Measurements from ENCODE around the gene TCF7L1. TPM values are rescaled to one million over a fixed set of nuclear protein-coding genes. Genes with fewer than 3 reads are reported as not detected.
A peak's percentile ranks its signal among the peaks of the same experiment; 100 is the strongest.

The TCF7L1 gene
- total RNA-seq, 1 donor from 2014 or later: 0.41 TPM

DNA sequence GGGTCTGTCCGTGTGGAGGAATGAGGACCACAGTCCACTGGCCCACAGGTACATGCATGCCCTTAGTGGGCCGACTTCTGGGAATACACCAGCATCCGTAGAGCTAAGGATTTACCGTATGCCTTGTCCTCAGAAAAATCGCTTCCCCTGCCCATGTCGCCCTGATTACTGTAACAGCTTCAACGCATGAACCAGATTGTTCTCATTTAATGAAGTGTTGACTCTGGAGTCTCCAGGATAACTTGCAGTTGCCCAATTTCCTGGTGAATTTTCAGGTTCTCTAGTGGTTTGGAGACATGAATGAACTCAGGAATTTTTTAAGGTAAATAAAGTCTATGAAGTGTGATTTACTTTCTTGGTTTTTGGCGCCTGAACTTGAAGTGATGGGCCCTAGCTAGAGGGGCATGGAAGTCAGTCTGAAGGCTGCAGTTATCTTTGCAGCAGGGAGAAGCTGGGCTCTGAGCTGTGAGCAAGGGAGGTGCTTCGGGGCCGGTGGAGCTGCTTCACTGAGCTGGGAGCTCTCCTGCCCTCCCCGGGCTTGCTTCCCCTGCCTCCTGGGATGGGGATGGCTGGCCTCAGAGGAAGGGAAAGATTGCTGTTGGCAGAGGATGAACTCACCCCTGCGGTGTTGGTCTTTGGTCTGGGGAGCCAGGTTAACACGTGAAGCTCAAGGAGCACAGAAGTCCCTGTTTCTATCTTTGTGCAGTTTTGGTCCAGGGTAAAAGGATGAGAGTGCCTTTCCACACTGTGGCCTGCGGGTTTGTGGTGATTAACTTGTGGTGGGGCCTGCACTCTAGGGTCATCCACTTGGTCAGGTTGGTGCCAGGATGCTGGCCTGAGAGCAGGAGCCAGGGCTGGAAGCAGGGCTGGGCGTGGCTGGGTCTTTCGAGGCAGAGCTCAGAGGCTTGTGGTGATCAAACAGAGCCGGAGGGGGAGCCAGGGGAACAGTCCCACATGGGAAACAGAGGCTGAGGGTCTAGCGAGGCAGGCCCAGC lies 28.1 kb downstream of the TCF7L1 start:
- DNase-seq (ENCODE audit: low spot score in 2 of 2) (no peak), FAIRE-seq (no peak)

DNA sequence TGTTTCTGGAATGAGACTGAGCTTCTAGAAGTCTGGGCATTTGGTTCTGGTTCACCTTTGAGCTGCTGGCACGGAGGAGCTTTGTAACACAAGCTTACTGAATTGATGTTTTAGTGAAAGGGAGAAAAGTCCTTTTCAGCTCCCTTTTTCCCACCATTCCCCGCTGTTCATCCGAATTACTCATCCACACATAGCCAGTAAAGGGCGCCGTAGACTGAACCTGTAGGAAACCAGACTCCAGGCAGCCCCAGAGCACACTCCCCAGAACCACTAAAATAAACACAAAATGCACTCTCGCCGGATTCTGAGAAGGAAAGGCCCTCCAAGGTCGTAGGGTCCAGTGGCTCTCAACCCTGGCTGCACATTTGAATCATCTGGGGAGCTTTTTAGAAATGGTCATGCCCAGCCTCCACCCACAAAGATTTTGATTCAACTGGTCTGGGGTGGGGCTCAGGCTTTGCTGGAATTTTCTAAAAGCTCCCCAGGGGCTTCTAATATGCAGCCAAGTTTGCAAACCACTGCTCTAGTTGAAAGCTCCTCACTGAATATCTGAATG lies 29.6 kb downstream of the TCF7L1 start:
- peak in 1 of 2 donors; percentile 26 for DNase-seq (ENCODE audit: low spot score in 2 of 2)
- FAIRE-seq: no peak

DNA sequence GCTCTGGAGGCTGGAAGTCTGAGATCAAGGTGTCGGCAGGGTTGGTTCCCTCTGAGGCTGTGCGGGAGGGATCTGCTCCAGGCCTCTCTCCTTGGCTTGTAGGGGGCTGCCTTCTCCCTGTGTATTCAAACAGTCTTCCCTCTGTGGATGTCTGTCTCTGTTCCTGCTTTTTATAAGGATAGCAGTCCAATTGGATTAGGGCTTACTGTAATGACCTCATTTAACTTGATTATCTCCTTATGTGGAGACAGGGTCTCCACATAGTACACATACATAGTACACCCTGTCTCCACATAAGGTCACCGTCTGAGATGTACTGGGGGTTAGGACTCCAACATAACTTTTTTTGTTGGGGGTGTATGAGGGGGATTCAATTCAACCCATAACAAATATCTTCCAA lies 30.5 kb downstream of the TCF7L1 start:
- DNase-seq (ENCODE audit: low spot score in 2 of 2): no peak

DNA sequence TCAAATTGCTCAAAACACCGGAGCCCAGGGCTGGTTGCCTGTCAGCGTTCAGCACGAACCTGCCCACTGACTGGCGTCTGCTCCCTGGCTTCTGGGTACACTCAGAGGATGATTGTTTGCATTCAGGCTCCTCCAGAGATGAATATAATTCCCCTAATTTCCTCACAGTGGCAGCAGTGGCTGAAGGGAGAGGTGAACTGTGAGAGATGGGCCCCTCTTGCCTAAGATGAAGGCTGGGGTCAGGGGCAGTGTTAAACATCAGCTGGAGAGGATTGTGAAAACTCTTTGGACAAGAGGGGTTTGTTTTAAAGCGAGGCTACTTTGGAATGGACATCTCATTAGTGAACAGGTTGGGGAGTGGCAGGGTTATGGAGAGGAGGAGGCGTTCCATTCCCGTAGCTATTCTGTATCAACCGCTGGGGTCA lies 31.0 kb downstream of the TCF7L1 start:
- DNase-seq (ENCODE audit: low spot score in 2 of 2) (no peak), FAIRE-seq (no peak)

More for the DNA sequence above, 30.5 kb downstream of the TCF7L1 start:
- FAIRE-seq: no peak

DNA sequence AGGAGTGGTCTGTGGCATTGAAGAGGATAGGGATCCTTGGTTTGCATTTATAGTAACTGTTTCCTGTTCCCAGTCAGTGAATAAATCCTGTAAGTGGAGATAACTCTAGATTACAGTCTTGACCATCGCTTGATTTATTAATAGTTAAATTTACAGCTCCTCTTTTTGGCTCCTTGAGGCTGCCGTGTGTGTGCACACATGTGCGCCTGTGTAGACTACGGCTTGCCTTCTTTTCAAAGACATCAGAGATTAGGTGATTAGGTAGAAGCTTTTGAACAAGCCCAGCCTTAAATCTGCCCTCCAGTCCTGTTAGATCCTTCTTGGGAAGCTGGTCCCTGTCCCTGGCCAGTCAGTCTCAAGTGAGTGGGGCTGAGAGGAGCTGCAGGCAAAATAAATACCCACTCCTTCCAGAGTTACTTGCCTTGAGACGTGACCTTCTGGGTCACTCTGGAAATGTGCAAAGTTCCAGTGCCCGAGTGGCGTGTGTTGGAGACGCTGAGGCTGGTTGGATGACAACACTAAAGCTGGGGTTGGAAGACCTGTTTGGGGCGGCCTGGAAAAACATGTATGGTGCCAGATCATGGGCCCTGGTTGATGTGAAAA lies 32.0 kb downstream of the TCF7L1 start:
- no peak for FAIRE-seq
- DNase-seq (ENCODE audit: low spot score in 2 of 2): no peak

DNA sequence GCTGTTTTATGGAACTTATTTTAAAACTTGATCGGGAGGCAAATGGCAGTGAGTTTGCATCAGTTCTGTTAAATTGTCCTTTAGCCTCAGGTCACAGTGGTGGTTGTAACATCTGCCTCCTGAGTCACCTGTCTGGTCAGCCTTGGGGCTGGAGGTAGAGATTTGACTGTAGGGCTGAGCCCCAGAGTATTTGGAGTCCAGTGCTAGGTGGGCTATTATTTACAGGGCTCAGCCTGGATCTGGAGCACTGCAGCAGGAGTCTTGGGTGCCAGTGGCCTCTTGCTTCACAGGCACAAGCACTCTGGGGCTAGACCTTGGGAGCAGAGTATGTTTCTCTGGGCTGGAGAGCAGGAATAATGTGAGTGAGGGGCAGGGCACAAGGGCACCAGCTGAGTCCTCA lies 32.8 kb downstream of the TCF7L1 start:
- FAIRE-seq (no peak), DNase-seq (ENCODE audit: low spot score in 2 of 2) (no peak)

DNA sequence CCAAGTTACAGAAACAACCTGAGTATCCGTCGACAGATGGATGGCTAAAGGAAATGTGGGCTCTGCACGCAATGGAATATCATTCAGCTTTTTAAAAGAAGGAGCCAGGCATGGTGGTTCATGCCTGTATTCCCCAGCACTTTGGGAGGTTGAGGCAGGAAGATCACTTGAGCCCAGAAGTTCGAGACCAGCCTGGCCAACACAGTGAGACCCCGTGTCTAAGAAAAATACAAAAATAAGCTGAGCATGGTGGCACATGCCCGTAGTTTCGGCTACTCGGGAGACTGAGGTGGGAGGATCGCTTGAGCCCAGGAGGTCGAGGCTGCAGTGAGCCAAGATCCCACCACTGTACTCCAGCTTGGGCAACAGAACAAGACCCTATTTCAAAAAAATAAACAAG lies 34.3 kb downstream of the TCF7L1 start:
- no peak for FAIRE-seq
- DNase-seq (ENCODE audit: low spot score in 2 of 2): no peak

DNA sequence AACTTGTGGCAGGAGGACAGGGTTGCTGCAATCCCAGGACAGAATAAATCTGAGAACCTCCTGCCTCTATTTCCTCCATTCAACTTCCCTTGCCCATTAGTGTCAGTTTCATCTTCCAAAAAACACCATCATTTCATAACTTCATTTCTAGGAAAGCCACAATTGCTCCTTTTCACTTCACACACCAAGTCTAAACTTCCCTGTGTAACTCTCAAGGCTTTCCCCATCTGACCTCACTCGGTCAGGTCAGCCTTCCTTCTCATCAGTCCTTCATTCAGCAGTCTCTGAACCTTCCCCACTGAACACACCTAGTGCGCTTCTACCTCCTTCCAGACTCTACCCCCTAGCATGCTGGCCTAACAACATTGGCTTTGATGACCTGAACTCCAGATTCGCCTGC lies 35.8 kb downstream of the TCF7L1 start:
- no peak for FAIRE-seq

DNA sequence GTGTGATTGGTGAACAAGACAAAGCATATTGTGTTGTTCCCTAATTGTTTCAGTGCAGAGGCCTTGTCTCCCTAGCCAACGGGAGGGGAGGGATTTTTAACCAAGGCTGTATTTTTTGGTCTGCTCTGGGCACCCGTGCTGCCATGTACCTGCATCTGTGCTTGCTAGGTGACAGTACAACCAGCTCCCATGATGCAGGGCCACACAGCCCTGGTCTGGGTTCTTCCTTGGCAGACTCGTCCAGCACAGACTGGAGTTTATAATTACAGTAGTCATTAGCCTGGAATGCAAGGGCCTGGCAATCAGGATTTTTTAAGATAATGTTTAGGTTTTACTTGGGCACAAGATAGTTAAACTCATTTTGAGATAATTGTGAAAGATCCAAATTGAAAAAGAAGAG lies 36.4 kb downstream of the TCF7L1 start:
- no peak for DNase-seq (ENCODE audit: low spot score in 2 of 2)
- FAIRE-seq: no peak

More for the DNA sequence above, 35.8 kb downstream of the TCF7L1 start:
- DNase-seq (ENCODE audit: low spot score in 2 of 2): no peak

DNA sequence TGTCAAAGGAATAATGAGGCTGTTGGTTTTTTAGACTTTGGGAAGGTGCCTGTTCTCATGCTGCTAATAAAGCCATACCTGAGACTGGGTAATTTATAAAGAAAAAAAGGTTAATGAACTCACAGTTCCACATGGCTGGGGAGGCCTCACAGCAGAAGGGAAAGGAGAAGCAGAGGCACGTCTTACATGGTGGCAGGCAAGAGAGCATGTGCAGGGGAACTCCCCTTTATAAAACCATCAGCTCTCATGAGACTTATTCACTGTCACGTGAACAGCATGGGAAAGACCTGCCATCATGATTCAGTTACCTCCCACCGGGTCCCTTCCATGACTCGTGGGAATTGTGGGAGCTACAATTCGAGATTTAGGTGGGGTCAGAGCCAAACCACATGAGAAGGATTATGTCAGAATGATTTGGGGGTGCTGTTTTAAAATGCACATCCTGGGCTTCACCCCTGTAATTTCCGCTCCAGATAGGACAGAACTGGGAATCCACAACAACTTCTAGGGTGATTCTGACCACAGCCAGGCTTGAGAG lies 37.8 kb downstream of the TCF7L1 start:
- no peak for FAIRE-seq

DNA sequence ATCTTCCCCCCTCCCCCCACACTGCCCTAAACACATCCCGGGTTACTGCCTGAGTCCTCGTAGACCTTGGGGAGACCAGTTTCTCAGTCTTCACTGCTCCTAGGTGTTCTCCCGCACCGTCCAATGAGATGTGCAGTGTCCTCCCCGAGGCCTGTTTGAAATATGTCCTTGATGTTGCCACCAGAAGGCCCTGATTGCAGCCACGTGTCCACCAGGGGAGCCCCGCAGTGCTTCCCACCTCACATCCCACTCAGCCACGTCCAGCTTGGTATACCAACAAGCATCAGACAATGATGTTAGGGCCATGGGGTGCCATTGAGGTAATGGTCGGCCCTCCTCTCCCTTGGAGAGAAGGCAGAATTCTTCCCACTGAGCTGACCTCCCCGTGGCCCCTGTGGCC lies 38.7 kb downstream of the TCF7L1 start:
- DNase-seq (ENCODE audit: low spot score in 2 of 2) (no peak), FAIRE-seq (no peak)

More for the DNA sequence above, 37.8 kb downstream of the TCF7L1 start:
- DNase-seq (ENCODE audit: low spot score in 2 of 2): no peak

DNA sequence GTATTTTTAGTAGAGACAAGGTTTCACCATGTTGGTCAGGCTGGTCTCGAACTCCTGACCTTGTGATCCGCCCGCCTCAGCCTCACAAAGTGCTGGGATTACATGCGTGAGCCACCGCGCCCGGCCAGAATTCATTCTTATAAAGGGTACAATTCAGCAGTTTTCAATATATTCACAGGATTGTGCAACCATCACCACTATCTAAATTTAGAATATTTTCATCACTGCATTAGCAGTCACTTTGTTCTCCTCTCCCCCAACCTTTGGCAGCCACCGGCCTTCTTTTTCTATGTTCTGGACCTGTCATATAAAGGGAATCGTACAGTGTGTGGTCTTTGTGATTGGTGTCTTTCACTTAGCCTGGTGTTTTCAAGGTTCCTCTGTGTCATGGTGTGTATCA lies 40.7 kb downstream of the TCF7L1 start:
- no peak for FAIRE-seq
- DNase-seq (ENCODE audit: low spot score in 2 of 2): no peak

DNA sequence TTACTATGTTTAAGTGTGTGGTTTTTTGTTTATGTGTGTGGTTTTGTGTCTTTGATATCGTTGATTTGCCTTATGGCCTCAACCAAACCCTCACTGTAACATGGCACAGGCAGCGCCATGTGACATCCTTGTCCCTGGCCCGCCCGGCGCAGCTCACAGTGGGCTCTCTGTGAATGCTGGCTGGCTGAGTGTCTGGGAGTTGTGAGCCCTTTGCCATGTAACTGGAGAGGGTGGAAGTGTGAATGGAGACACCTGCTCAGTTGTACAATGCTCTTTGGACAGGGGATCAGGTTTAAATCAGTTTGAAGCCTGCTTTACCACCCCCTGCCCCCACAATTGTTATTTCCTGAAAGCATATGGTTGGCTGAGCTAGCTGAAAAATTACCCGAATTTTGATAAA lies 41.8 kb downstream of the TCF7L1 start:
- FAIRE-seq: no peak
- no peak for DNase-seq (ENCODE audit: low spot score in 2 of 2)

DNA sequence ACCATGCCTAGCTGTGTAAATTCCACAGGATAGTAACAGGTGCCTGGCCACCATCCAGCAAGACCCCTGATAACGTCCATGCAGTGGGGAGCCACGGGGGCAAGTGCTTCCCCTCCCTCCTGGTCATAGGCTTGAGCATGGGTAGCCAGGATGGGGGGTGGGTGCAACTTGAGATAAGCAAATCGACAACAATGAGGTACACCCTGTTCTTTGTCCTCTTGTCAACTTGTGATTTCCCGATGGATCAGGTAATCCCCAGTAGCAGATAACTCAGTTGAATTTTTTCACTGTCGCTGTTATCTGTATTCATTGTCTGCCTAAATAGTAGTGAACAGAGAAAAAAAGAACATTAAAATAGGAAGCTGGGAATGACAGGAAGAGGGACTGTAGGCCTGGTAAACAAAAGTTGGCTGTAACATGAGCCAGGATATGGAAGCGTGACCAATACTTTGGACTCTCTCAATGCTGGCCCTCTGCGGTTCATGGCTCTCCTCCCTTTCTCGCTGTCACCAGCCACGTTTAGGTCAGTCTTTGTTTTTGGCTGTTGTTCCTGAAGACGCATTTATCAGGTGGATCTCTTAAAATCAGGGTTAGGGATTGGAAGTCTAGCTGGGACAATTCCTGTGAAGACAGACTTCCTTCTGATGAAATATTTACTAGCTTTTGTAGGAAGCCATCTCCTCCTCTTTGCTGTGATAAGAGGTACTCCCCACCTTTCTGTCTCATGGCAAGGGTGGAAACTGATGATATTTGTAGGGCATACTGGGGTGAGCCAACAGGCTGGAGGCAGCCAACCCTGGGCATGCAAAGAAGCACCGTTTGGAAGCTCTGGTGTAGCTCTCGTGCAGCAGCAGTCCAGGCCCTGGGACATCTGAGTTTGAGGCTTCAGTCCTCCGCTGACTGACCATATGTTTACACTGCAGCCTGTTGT lies 42.4 kb downstream of the TCF7L1 start:
- FAIRE-seq (no peak), DNase-seq (ENCODE audit: low spot score in 2 of 2) (no peak)

DNA sequence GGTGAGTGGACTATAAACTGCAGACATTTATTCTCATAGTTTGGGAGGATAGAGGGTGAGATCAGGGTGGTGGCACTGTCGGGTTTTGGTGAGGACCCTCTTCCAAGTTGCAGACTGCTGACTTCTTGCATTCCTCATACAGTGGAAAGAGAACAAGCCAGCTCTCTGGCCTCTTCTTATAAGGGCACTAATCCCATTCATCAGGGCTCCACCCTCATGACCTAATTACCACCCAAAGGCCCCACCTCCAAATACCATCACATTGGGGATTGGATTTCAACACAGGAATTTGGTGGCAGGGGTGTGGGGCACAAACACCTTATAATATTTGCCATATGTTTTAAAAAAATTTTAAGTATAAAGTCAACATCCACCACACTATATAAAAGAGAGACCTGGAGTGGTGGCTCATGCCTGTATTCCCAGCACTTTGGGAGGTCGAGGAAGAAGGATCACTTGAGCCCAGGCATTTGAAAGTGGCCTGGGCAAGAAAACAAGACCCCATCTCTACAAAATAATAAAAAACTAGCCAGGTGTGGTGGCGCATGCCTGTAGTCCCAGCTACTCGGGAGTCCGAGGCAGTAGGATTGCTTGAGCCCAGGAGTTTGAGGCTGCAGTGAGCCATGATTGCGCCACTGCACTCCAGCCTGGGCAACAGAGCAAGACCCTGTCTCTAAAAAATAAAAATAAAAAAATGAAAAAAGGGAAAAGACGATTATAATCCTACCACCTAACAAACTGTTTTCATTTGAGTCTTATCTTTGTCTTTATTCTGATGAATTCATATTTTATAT lies 44.0 kb downstream of the TCF7L1 start:
- no peak for DNase-seq (ENCODE audit: low spot score in 2 of 2)
- no peak for FAIRE-seq

DNA sequence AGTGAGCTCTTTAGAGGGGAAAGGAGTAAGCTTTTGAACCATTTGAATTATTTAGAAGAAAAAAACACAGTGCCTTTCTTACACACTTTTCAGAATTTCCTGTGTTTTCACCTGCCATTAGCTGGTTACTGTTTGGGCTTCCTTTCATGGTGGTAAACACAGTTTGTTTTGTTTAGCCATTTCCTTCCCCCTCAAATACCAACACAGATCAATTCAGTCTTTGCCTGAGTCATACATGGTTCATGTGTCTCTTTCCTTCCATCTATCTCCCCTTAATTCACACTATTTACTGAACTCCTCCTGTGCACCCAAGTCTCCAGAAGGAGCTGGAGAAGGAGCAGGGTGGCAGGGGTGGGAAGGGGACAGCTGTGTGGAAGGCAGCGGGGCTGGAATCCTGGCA lies 45.0 kb downstream of the TCF7L1 start:
- DNase-seq (ENCODE audit: low spot score in 2 of 2) (no peak), FAIRE-seq (no peak)

DNA sequence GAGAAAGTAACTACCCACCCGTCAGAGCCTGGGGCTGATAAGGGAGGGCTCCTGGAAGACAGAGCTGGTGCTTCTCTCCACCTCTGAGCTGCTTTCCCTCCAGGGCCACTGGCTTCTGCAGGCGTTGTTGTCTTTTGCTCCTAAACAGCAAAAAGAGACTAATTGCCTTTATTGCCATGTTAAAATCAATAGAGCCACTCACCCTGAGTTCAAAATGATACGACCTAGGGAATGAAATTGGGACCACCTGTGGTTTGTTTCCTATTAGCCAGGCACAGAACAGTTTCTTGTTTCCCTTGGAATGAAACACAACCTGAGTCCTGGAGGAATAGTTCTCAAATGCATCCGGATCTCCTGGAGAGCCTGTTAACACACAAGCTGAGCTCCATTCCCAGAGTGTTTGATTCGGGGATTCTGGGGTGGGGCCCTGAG lies 45.8 kb downstream of the TCF7L1 start:
- DNase-seq (ENCODE audit: low spot score in 2 of 2): no peak
- FAIRE-seq: no peak

DNA sequence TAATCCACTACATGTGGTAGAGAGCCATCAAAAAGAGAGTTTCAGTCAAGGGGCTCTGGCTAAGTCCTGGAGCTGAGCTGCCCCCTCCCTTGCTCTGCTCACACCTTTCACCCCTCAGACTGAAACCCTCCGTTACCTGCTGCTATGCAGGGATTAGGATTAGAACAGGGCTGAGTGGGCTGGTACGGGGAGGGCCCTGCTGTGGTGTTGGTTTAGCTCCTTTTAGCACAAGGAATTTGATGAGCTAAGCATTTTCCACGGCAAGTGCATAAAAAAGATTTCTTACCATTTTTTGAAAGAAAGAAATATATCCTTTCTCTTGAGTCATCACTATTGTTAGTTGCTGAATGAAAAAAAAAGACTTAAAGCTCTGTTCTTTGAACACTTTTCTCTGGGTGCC lies 46.3 kb downstream of the TCF7L1 start:
- FAIRE-seq (no peak), DNase-seq (ENCODE audit: low spot score in 2 of 2) (no peak)

All from frontal cortex (tissue), 4 donors.